DMS53 treated with DMSO at 0.1 percent for 48 hours (cell line): ENCODE measurements around the gene SNX19.
A peak's percentile ranks its signal among the peaks of the same experiment; 100 is the strongest.

ENCODE experiments used
- DNase-seq: peaks from one replicate; lab custom pipeline; 2025; ENCODE audit not compliant: unreplicated experiment; lab: John Stamatoyannopoulos, UW

SNX19 gene

DNA sequence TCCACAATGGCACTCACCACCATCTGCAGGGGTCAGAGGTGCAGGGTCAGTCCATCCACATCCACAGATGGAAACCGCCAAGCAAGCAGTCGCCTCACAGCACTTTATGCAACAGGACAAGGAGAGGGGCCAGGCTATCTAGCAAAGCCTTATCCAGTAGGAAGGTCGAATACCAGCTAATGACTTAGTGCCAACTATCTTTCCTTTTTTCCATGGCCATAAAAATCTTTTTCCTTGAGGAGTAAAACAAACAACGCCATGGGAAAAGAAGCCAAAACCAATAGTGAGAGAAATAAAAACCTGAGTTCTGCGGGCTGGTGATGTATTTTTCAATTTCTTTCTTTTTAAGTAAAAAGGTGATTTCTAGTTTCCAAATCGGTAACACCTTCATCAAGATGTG is 8.2 kb downstream of the SNX19 start:
- no peak for DNase-seq

DNA sequence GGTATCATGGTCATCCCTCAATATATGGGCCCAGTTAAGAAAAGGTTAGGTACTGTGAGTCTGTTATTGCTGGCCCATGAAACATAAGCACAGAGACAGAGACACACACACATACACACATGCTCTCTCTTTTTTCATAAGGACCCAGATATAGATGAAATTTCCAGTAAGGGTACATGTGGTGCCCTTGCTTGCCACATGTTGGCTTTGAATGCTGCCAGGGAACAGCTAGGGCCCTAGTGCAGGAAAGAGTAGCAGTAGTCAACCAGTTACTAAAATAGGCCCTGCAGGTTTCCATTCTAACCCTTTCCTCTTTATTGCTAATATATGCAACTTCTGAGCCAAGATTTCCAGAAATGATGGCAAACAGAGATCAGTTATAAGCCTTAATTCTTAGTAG is 9.1 kb downstream of the SNX19 start:
- no peak for DNase-seq

DNA sequence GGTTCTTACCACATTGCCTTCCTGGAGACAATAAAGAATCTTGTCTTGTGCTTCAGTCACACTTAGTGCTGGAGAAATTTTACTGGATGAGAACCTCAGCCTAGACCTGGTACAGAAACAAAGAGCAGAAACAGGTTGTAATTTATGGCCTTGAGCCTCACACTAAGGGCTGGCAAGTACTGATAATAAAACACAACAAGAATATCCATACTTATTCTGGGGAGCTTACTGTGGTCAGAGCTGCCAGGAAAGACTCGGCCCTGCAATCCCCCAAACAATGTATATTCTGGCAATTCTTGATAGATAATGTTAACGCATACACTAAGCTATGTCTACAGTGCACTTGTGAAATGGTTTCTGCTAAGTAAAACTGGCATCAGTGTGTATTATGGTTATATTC is 9.7 kb downstream of the SNX19 start:
- DNase-seq, result no peak

- DNase-seq, result no peak
Measured at GRCh38 chr11:130905512-130905911, 10.8 kb downstream of the SNX19 start.

- DNase-seq, result no peak
Measured at GRCh38 chr11:130904380-130904779, 11.9 kb downstream of the SNX19 start.

GRCh38 chr11:130902380-130902779 is 13.9 kb downstream of the SNX19 start:
- no peak for DNase-seq

DNA sequence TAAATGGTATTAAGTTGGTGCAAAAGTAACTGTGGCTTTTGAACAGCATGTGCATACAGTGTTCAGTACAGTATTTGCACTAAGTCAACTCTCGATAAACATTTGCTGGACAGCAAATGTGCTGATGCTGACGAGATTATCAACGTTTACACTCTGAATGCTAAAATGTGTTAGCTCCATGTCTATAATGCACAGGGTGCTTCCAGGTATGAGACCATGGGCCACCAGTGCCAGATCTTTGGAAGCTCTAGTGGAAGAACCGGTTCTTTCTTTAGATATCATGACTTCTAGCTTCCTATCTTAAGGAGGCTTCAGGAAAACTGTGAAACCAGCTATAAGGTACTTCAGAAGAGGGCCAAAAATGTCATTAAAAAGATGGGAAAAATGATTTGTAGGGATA is 17.2 kb downstream of the SNX19 start:
- DNase-seq, result no peak

GRCh38 chr11:130897262-130898182 is 18.8 kb downstream of the SNX19 start:
- no peak for DNase-seq

DNA sequence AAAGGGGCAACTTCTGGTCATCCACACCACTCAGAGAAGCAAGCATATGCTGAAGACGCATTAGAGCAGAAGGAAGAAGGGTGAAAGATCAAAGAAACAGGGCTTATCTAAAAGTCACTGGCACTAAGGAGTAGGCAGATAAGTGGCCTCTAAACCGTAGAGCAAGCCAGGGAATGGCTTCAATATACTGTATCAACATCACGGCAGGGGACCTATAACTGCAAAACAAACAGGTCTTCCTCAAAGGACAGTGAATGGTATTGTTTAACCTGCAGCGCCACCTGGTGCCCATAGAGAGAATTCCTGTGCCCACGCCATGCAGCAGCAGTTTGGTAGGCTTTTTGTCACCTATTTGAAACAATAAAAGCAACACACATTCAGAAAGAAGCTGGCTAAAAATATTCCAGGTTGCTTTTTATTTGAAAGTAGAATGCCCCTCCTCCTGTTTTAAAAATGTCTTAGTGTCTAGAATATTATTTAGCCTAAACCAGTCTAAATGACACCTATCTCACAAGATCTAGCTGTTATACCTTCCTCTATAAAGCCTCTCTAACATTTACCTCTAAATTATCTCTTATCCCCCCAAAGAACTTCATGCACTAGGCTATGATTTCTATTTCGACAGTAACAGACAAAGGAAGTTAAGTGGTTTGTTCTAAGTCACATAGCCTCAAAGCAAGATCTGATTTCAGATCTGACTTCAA is 21.8 kb downstream of the SNX19 start:
- peak; percentile 69 for DNase-seq

DNA sequence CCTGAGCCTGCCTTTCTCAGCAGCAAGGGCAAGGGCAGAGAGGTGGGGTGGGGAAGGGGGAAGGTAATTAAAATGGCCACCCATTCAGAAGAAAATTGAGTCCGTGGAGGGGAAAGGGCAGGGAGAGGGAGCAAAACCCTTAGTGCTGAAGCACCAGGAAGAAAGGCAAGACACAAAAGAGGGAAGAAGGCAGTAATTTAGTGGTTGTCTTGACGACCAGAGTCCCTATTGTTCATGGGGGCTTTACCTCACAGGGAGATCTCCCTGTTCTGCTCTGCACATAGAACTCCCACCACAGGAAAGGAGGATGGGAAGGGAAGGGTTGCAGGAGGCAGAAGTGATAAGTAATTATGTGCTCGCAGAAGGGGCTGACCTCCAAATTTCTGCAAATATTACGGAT is 23.4 kb downstream of the SNX19 start:
- DNase-seq, result no peak

DNA sequence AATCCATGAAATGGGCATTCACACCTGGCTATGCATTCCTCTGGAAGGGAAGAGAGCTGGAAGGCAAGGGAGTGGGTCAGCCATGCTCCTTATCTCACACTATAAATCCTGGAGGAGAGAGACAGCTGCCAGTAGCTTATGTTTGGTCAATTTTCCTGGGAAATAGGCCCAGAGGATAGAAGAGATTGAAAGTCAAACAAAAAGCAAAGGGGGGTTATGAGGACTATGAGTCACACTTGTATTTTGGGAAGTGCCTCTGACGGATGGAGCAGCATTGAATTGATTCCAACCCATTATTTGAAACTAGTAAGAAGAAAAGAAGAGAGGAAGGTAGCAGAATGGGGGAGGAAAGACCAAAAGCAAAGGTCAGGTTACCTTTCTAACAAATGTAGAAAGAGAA is 25.0 kb downstream of the SNX19 start:
- DNase-seq, result no peak

- DNase-seq, result no peak
Measured at GRCh38 chr11:130890039-130890745, 26.1 kb downstream of the SNX19 start.

DNA sequence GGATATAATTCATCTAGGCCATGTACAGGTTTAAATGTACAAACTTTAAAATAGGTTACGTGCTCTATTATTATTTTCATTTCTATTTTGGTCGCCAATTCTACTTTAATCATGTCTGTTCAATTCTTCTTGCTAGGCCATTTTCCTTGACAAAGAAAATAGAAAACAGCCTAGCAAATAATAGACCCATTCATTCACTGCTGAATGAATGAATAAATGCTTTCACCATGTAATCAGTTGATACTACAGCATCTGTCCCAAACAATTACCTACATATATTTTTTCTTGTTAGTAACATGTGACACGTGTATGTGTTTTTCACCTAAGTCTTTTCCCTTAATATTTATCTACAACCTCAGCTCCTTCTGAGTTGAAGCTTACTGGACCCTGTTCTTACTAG is 27.5 kb downstream of the SNX19 start:
- DNase-seq, result no peak

DNA sequence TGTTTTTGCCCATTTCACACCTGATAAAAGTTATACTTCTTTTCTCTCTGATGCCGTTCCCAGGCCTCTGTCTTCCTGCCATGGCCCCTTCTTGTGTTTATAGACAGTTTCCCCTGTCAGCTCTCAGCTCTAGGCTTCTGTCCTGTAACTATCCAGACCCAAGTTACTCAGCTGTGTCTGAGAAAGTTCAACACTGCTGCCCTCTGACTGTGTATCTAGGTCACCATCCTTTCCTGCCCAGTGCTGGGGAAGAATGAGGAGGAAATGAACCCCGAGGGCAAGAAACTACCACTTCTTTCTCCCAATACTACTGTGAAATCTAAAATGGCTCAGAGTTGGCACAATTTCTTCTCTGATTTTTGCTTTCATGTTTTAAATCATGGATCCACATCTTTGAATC is 29.6 kb downstream of the SNX19 start:
- no peak for DNase-seq

GRCh38 chr11:130882138-130882551 is 34.1 kb downstream of the SNX19 start:
- DNase-seq, result no peak

DNA sequence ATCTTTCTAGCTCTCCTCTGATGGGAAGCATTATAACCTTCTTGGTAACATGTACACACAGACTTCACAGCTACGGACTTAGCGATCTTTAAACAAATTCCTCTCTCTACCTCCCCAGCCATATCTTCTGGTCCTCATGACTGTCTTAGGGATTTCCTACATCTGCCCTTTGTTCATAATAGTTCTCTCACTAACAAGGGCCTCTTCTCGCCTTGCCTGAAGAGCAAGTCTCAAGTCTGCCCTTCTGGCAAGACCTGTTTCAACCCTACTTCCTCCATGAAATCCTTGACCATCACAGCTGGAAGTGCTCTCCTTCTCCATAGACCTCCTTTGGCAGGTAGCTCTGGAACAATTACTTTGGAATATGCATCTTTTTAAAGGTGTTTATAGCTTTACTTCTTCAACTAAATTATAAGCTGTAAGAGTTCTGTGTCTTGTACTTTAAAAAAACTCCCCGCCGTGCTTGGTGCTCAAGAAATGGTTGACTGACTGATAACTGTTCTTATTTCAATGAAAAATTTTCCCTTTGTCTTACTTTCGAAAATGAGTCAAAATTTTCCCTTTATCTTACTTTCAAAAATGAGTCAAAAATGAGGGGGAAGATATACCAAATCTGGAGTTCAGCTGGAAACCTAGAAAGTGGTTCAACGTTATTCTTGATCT is 34.7 kb downstream of the SNX19 start:
- no peak for DNase-seq

GRCh38 chr11:130879836-130880235 is 36.4 kb downstream of the SNX19 start:
- DNase-seq, result no peak

- no peak for DNase-seq
Measured at GRCh38 chr11:130876931-130877915, 39.1 kb downstream of the SNX19 start.

GRCh38 chr11:130876100-130876499 is 40.2 kb downstream of the SNX19 start:
- no peak for DNase-seq

DNA sequence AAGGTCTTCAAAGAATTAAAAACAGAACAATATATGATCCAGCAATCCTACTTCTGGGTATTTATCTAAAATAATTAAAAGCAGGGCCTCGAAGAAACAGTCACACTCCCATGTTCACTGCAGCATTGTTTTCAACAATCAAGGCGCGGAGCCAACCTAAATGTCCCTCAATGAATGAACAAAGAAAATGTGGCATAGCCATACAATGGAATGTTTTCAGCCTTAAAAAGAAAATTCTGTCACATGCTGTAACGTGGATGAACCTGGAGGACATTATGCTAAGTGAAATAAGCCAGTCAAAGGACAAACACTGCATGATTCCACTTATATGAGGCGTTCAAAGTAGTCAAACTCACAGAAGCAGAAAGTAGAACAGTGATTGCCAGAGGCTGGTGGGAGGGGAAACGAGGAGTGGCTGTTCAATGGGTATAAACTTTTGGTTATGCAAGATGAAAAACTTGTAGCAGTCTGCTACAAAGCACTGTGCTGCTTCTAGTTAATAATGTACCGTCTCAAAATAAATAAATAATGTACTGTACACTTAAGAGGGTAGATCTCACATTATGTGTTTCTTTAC is 41.2 kb downstream of the SNX19 start:
- no peak for DNase-seq
